K562 (cell line): ENCODE measurements around the gene GPR148. TPM values are rescaled to one million over a fixed set of nuclear protein-coding genes. Genes with fewer than 3 reads are reported as not detected.

Experiments used
- CBX2 ChIP-seq: fragments of 200-600 bp; sonication (generic); IDR thresholded peaks from one replicate; pipeline ENCODE4 v1.6.1; 2012; ENCODE audit warnings: mild to moderate bottlenecking, low read length, inconsistent platforms; ENCODE audit not compliant: insufficient read depth, poor library complexity, severe bottlenecking
- CEBPB ChIP-seq: fragments of 450-650 bp; IDR thresholded peaks from 2 replicates; pipeline ENCODE4 v1.6.1; 2016; ENCODE audit warnings: missing genetic modification characterization, missing compliant biosample characterization
- CGGBP1 ChIP-seq: fragments of 250-450 bp; sonication (Bioruptor Pico); IDR thresholded peaks from 2 replicates; pipeline ENCODE4 v1.9.0; 2021; ENCODE audit warnings: mild to moderate bottlenecking
- HDAC2 ChIP-seq: fragments of 450-650 bp; IDR thresholded peaks from 2 replicates; pipeline ENCODE4 v1.6.1; 2016; ENCODE audit warnings: mild to moderate bottlenecking
- HSF4 ChIP-seq: fragments of 250-450 bp; sonication (Bioruptor Pico); IDR thresholded peaks from 2 replicates; pipeline ENCODE4 v2.1.2; 2022; ENCODE audit warnings: mild to moderate bottlenecking, moderate library complexity, borderline replicate concordance
- MCM2 ChIP-seq: fragments of 450-650 bp; IDR thresholded peaks from 2 replicates; pipeline ENCODE4 v1.6.1; 2017; ENCODE audit warnings: low read depth, mild to moderate bottlenecking
- MEF2A ChIP-seq: IDR thresholded peaks from 2 replicates; pipeline ENCODE4 v1.6.1; 2011; ENCODE audit warnings: low read depth, mild to moderate bottlenecking, low read length, moderate library complexity; ENCODE audit not compliant: control insufficient read depth
- MTA1 ChIP-seq: fragments of 450-650 bp; IDR thresholded peaks from 2 replicates; pipeline ENCODE4 v1.6.1; 2017; ENCODE audit warnings: borderline replicate concordance
- MTA2 ChIP-seq: fragments of 450-650 bp; IDR thresholded peaks from 2 replicates; pipeline ENCODE4 v1.6.1; 2016; ENCODE audit warnings: low read depth
- RCOR1 ChIP-seq, 2 experiments: IDR thresholded peaks; 2 replicates each; pipeline ENCODE4 v1.6.1; 2012; ENCODE audit warnings: low read depth in 2 of 2, low read length in 2 of 2, borderline replicate concordance in 1 of 2, improper control_type of control experiment in 1 of 2
- REST ChIP-seq, 2 experiments: fragments of 450-650 bp; formaldehyde crosslinking in 1 of 2; IDR thresholded peaks; 2 replicates each; pipeline versions ENCODE4 v1.4.0 to v1.6.1; 2014 to 2020; ENCODE audit warnings: mild to moderate bottlenecking in 2 of 2, borderline replicate concordance in 1 of 2, low read depth in 1 of 2
- SMARCA5 ChIP-seq: fragments of 450-650 bp; IDR thresholded peaks from 2 replicates; pipeline ENCODE4 v1.6.1; 2016
- VEZF1 ChIP-seq: fragments of 200-800 bp; sonication (Bioruptor generic); IDR thresholded peaks from 2 replicates; pipeline ENCODE4 v1.6.1; 2017; ENCODE audit warnings: missing genetic modification characterization, missing compliant biosample characterization
- ZBTB7A ChIP-seq: IDR thresholded peaks from 2 replicates; pipeline ENCODE4 v1.6.1; 2011; ENCODE audit warnings: low read depth, mild to moderate bottlenecking, low read length, moderate library complexity, borderline replicate concordance; ENCODE audit not compliant: control insufficient read depth
- ZNF232 ChIP-seq: sonication (generic); formaldehyde crosslinking; IDR thresholded peaks from 2 replicates; pipeline ENCODE4 v1.8.0; 2022; ENCODE audit warnings: mild to moderate bottlenecking, missing genetic modification reagents
- ZNF512 ChIP-seq: IDR thresholded peaks from 2 replicates; pipeline ENCODE4 v1.6.1; 2016; ENCODE audit warnings: missing genetic modification characterization, missing compliant biosample characterization
- polyA plus RNA-seq, 8 experiments: library from polyadenylated mRNA; depleted of rRNA in 4 of 8; stranded (reverse) in 5 of 8; unstranded in 3 of 8; fragments of >200 nt; fragmentation: Nextera tagmentation in 2 of 8; fragmentation: Illumina TruSeq in 1 of 8; extraction: Ambion mirVana in 2 of 8; extraction: Trizol in 1 of 8; gene quantifications; 2 replicates each; pipeline versions ENCODE4 v1.2.1 to v1.2.3, GENCODE V29; 2011 to 2014; ENCODE audit warnings: inconsistent platforms in 1 of 8, missing spikeins in 1 of 8
- total RNA-seq, 7 experiments: library from RNA; depleted of rRNA in 6 of 7; stranded (reverse); fragments of >200 nt in 6 of 7; fragmentation: Illumina TruSeq in 2 of 7; extraction: Trizol in 2 of 7; gene quantifications; 2 replicates each; pipeline versions ENCODE4 v1.2.1 to v1.2.3, GENCODE V29; 2011 to 2021; ENCODE audit warnings: low replicate concordance in 1 of 7

Gene GPR148
- total and polyA plus RNA-seq, 9 of the 15 experiments (the other 6 are each of a cell fraction or from before 2014, with no cell fraction given), result not detected

GRCh38 chr2:130756053-130756873 lies 27.4 kb downstream of the GPR148 start (continued):
- TF ChIP-seq CEBPB (tag) (no peak), ZNF232 (CRISPR knock-in tag) (no peak), HSF4 (CRISPR knock-in tag) (no peak), REST (IDR thresholded peaks at IDR 0.05; ENCODE audit: borderline replicate concordance) (peak; percentile 97), REST (CRISPR knock-in tag; IDR thresholded peaks at IDR 0.05; ENCODE audit: low read depth) (peak; percentile 95), MEF2A (no peak), CGGBP1 (CRISPR knock-in tag) (no peak), VEZF1 (CRISPR knock-in tag) (peak; percentile 73), MCM2 (no peak), MTA1 (no peak), MTA2 (no peak), HDAC2 (no peak), CBX2 (no peak), ZBTB7A (peak; percentile 44; the same call in 1 of the 2 replicates), RCOR1 (IDR thresholded peaks at IDR 0.05; ENCODE audit: borderline replicate concordance in 1 of 2, low read depth in 2 of 2, low read length in 2 of 2) (peak in 1 of 2 experiments; percentile 16; a peak in 1 of 4 replicates), SMARCA5 (no peak), ZNF512 (tag) (no peak)
